GM12878 (cell line): Measurements from ENCODE around the gene PROZ. TPM values are rescaled to one million over a fixed set of nuclear protein-coding genes. Genes with fewer than 3 reads are reported as not detected.
"Not testable (repeated sequence)": the region's sequence is repeated elsewhere in the genome, so short reads cannot be mapped to it uniquely, and the experiment has no call there.

ENCODE experiments used
- ATAC-seq: fragments of 200-7000 bp; cut with Tn5 transposase; 3 replicates; pipeline ENCODE4 v1.9.1; 2020; ENCODE audit warnings: mild to moderate bottlenecking, moderate library complexity
- BruUV-seq: library from RNA; stranded (reverse); fragments of 400-500 nt; replicated peaks from 2 replicates; lab custom pipeline; 2021; lab: Mats Ljungman, UMichigan
- CTCF ChIA-PET: fragments of 300-600 bp; sonication (Branson Sonifier 250); formaldehyde crosslinking; extraction: SDS; loops from one replicate; lab custom pipeline; 2021; ENCODE audit warnings: inconsistent platforms; lab: Yijun Ruan, JAX
- POLR2A ChIA-PET: fragments of 350-600 bp; formaldehyde crosslinking; extraction: SDS; loops from one replicate; lab custom pipeline; 2021; ENCODE audit warnings: inconsistent platforms; lab: Charles Lee
- RAD21 ChIA-PET: fragments of 300-600 bp; sonication (Branson Sonifier 250); formaldehyde crosslinking; loops from one replicate; lab custom pipeline; 2023; ENCODE audit warnings: antibody characterized with exemption; ENCODE audit not compliant: unreplicated experiment; lab: Charles Lee
- SMC1A ChIA-PET: fragments of 300-600 bp; sonication (Branson Sonifier 250); formaldehyde crosslinking; loops from one replicate; lab custom pipeline; 2023; ENCODE audit not compliant: unreplicated experiment, uncharacterized antibody; lab: Charles Lee
- DNase-seq: peaks from one replicate; pipeline ENCODE4 v3.0.0-alpha.2; 2011; ENCODE audit warnings: low read depth, low spot score
- FAIRE-seq: peaks from 3 replicates; lab custom pipeline; 2011; peaks lifted over from hg19 to GRCh38; lab: Jason Lieb, UNC
- H2AFZ ChIP-seq: 2 replicates; pipeline ENCODE4 v1.6.0; 2011; ENCODE audit warnings: low read depth, low read length, control low read depth; ENCODE audit not compliant: control insufficient read depth
- H3K27ac ChIP-seq: 2 replicates; pipeline ENCODE4 v1.5.1; 2011; ENCODE audit warnings: control low read depth; ENCODE audit not compliant: control insufficient read depth, insufficient read depth
- H3K27me3 ChIP-seq, 2 experiments: replicated peaks in 1 of 2; 2 replicates each; pipeline versions ENCODE4 v1.6.0 to v1.6.1; 2011; ENCODE audit warnings: low read length in 1 of 2; ENCODE audit not compliant: control insufficient read depth in 2 of 2, insufficient read depth in 2 of 2
- H3K36me3 ChIP-seq, 2 experiments: 2 replicates each; pipeline ENCODE4 v1.5.1; 2011; ENCODE audit warnings: low read length in 1 of 2; ENCODE audit not compliant: control insufficient read depth in 2 of 2, insufficient read depth in 2 of 2
- H3K4me1 ChIP-seq: 2 replicates; pipeline ENCODE4 v1.6.1; 2011; ENCODE audit warnings: mild to moderate bottlenecking, low read length, moderate library complexity, mixed read lengths; ENCODE audit not compliant: control insufficient read depth, insufficient read depth
- H3K4me2 ChIP-seq: 2 replicates; pipeline ENCODE4 v1.6.0; 2011; ENCODE audit warnings: control low read depth; ENCODE audit not compliant: control insufficient read depth, insufficient read depth
- H3K4me3 ChIP-seq: fragments of 200-600 bp; sonication (generic); 2 replicates; pipeline ENCODE4 v1.5.1; 2016
- H3K79me2 ChIP-seq: 2 replicates; pipeline ENCODE4 v1.6.0; 2011; ENCODE audit warnings: low read length; ENCODE audit not compliant: control insufficient read depth, insufficient read depth
- H3K9ac ChIP-seq: 2 replicates; pipeline ENCODE4 v1.8.0; 2011; ENCODE audit warnings: low read length, control low read depth, mixed read lengths; ENCODE audit not compliant: control insufficient read depth, insufficient read depth
- H3K9me3 ChIP-seq: replicated peaks from 3 replicates; pipeline ENCODE4 v1.5.1; 2011; ENCODE audit warnings: mild to moderate bottlenecking, low read length; ENCODE audit not compliant: control insufficient read depth, insufficient read depth
- H4K20me1 ChIP-seq: 2 replicates; pipeline ENCODE4 v1.6.0; 2011; ENCODE audit not compliant: control insufficient read depth, insufficient read depth
- BHLHE40 ChIP-seq, 2 experiments: fragments of 450-650 bp in 1 of 2; IDR thresholded peaks; 2 replicates each; pipeline ENCODE4 v1.6.1; 2011 to 2017; ENCODE audit warnings: low read depth in 2 of 2, borderline replicate concordance in 1 of 2, improper control_type of control experiment in 1 of 2, low read length in 1 of 2, mild to moderate bottlenecking in 1 of 2
- CHD2 ChIP-seq: IDR thresholded peaks from 2 replicates; pipeline ENCODE4 v1.6.1; 2011; ENCODE audit warnings: low read depth, low read length, improper control_type of control experiment, borderline replicate concordance
- EGR1 ChIP-seq, 2 experiments: IDR thresholded peaks; 1 replicate in 1 of 2; 2 replicates in 1 of 2; pipeline ENCODE4 v1.6.1; 2011 to 2012; ENCODE audit warnings: low read depth in 2 of 2, low read length in 2 of 2, borderline replicate concordance in 1 of 2, mild to moderate bottlenecking in 1 of 2, moderate library complexity in 1 of 2
- FOS ChIP-seq: IDR thresholded peaks from 3 replicates; pipeline ENCODE4 v1.6.1; 2011; ENCODE audit warnings: borderline replicate concordance; ENCODE audit not compliant: insufficient read length; ENCODE audit errors: extremely low read depth
- IRF5 ChIP-seq: fragments of 450-650 bp; IDR thresholded peaks from 2 replicates; pipeline ENCODE4 v1.6.1; 2017; ENCODE audit warnings: borderline replicate concordance
- LARP7 ChIP-seq: fragments of 450-650 bp; IDR thresholded peaks from 2 replicates; pipeline ENCODE4 v1.6.1; 2017; ENCODE audit warnings: mild to moderate bottlenecking
- NKRF ChIP-seq: fragments of 450-650 bp; conservative IDR thresholded peaks from 2 replicates; pipeline ENCODE4 v1.6.1; 2017; ENCODE audit warnings: mild to moderate bottlenecking, moderate library complexity
- PKNOX1 ChIP-seq: fragments of 450-650 bp; IDR thresholded peaks from 2 replicates; pipeline ENCODE4 v1.6.1; 2016; ENCODE audit warnings: mild to moderate bottlenecking
- POLR2A ChIP-seq: IDR thresholded peaks from 2 replicates; pipeline ENCODE4 v1.6.1; 2011; ENCODE audit warnings: low read depth, mild to moderate bottlenecking, low read length
- RBBP5 ChIP-seq: fragments of 200-600 bp; sonication (generic); conservative IDR thresholded peaks from 2 replicates; pipeline ENCODE4 v1.6.1; 2016
- RUNX3 ChIP-seq: IDR thresholded peaks from 2 replicates; pipeline ENCODE4 v1.6.1; 2012; ENCODE audit warnings: low read length, inconsistent platforms
- WRNIP1 ChIP-seq: IDR thresholded peaks from 2 replicates; pipeline ENCODE4 v1.6.1; 2011; ENCODE audit warnings: low read depth, low read length, improper control_type of control experiment, borderline replicate concordance
- ZNF274 ChIP-seq: IDR thresholded peaks from one replicate; pipeline ENCODE4 v1.8.0; 2011; ENCODE audit not compliant: insufficient read length, insufficient read depth
- WGBS: methylation state at CpG from one replicate; pipeline ENCODE4 v1.1.6; 2016; ENCODE audit warnings: low lambda C conversion rate; ENCODE audit not compliant: insufficient replicate concordance, insufficient coverage; ENCODE audit errors: missing lambda C conversion rate; 5-methylcytosine and 5-hydroxymethylcytosine counted together
- in situ Hi-C: fragments of 300-500 bp; cut with MboI; formaldehyde crosslinking; loops from 9 replicates; pipeline ENCODE4 v1.14.3; 2018; ENCODE audit warnings: mixed read lengths
- intact Hi-C: fragments of 100-400 bp; cut with micrococcal nuclease; formaldehyde crosslinking; loops from one replicate; pipeline ENCODE4 v1.14.2; 2022; ENCODE audit not compliant: unreplicated experiment
- polyA plus RNA-seq, 11 experiments: library from polyadenylated mRNA; depleted of rRNA in 4 of 11; unstranded in 6 of 11; stranded (reverse) in 5 of 11; fragments of >200 nt; fragmentation: Nextera tagmentation in 4 of 11; fragmentation: Illumina TruSeq in 1 of 11; extraction: Ambion mirVana in 4 of 11; extraction: Trizol in 1 of 11; gene quantifications; 1 replicate in 1 of 11; 2 replicates in 10 of 11; pipeline versions ENCODE4 v1.2.1 to v1.2.3, GENCODE V29; 2011 to 2016; ENCODE audit warnings: inconsistent platforms in 2 of 11, missing spikeins in 2 of 11, low read depth in 1 of 11
- total RNA-seq, 4 experiments: library from RNA; depleted of rRNA in 3 of 4; stranded (reverse); fragments of >200 nt in 3 of 4; fragmentation: Illumina TruSeq in 1 of 4; extraction: Trizol in 1 of 4; gene quantifications; 2 replicates each; pipeline versions ENCODE4 v1.2.1 to v1.2.3, GENCODE V29; 2013 to 2021

The PROZ gene
- total and polyA plus RNA-seq, 10 of the 15 experiments (the other 5 are each of a cell fraction or from before 2014, with no cell fraction given) = 0.07 to 0.24 (median 0.21) TPM; not detected in 7

GRCh38 chr13:113161433-113161832 is 3.0 kb downstream of the PROZ start:
- Histone ChIP-seq H3K4me2 (no peak overlapping the region), H3K9ac (no peak overlapping the region), H3K4me3 (no peak overlapping the region), H3K36me3 (no peaks in the 10 kb centered on the region), H3K4me1 (no peaks in the 10 kb centered on the region), H3K27me3 (no peaks in the 10 kb centered on the region), H2AFZ (no peak overlapping the region), H3K27ac (no peak overlapping the region), H3K79me2 (no peaks in the 10 kb centered on the region), H4K20me1 (no peaks in the 10 kb centered on the region), H3K9me3 (no peaks in the 10 kb centered on the region; the same call in 2 of the 3 replicates)
- CTCF ChIA-PET = no interaction called here
- intact Hi-C loops (no loop called here), in situ Hi-C loops (no loop called here)
- SMC1A ChIA-PET = no interaction called here
- no peak for FAIRE-seq
- no peak for ATAC-seq
- RAD21 ChIA-PET = no interaction called here
- no TSS peak for BruUV-seq
- POLR2A ChIA-PET = no interaction called here
- DNase-seq = no peak
- TF ChIP-seq RUNX3 = no peak
- no peak for TF ChIP-seq ZNF274
- no peak for TF ChIP-seq FOS
- TF ChIP-seq EGR1 (IDR thresholded peaks at IDR 0.05; ENCODE audit: borderline replicate concordance in 1 of 2, low read depth in 2 of 2, low read length in 2 of 2) = no peak
- no peak for TF ChIP-seq WRNIP1
- no peak for TF ChIP-seq RBBP5
- TF ChIP-seq NKRF = no peak
- no peak for TF ChIP-seq BHLHE40 (IDR thresholded peaks at IDR 0.05; ENCODE audit: borderline replicate concordance in 1 of 2, low read depth in 2 of 2, low read length in 1 of 2)
- no peak for TF ChIP-seq IRF5
- no peak for TF ChIP-seq PKNOX1
- TF ChIP-seq POLR2A = no peak
- TF ChIP-seq CHD2 = no peak
- no peak for TF ChIP-seq LARP7
- 68% methylated on average over 11 of the region's 16 CpGs for WGBS

- POLR2A ChIA-PET, intact Hi-C loops, H3K9me3 ChIP-seq, H3K9ac ChIP-seq, H3K79me2 ChIP-seq, BruUV-seq, in situ Hi-C loops, RAD21 ChIA-PET, H3K27me3 ChIP-seq, H2AFZ ChIP-seq, SMC1A ChIA-PET, H3K4me3 ChIP-seq, H3K4me2 ChIP-seq, ATAC-seq, DNase-seq, H3K36me3 ChIP-seq, H3K27ac ChIP-seq, CTCF ChIA-PET, H3K4me1 ChIP-seq, FAIRE-seq, H4K20me1 ChIP-seq: not testable (repeated sequence)
- whole genome bisulfite sequencing = 0% methylated on average over 2 of the region's 13 CpGs
Observed at GRCh38 chr13:113161975-113162374, 3.5 kb downstream of the PROZ start.
